Karpas-422 (cell line): Measurements from ENCODE around the gene LMO2. TPM values are rescaled to one million over a fixed set of nuclear protein-coding genes. Genes with fewer than 3 reads are reported as not detected.

Source experiments
- DNase-seq: peaks from one replicate; pipeline ENCODE4 v3.0.0-alpha.2; 2015
- H2AFZ ChIP-seq: fragments of 200-600 bp; sonication (generic); 2 replicates; pipeline ENCODE4 v1.6.1; 2014; ENCODE audit warnings: antibody characterized with exemption, low read length, mixed read lengths
- H3K27ac ChIP-seq: fragments of 200-600 bp; sonication (generic); 2 replicates; pipeline ENCODE4 v1.5.1; 2014; ENCODE audit warnings: mild to moderate bottlenecking, low read length, moderate library complexity
- H3K27me3 ChIP-seq: fragments of 200-600 bp; sonication (generic); 2 replicates; pipeline ENCODE4 v1.6.1; 2014; ENCODE audit warnings: low read length, mixed read lengths
- H3K36me3 ChIP-seq: fragments of 200-600 bp; sonication (generic); 2 replicates; pipeline ENCODE4 v1.6.1; 2014; ENCODE audit warnings: low read length, mixed read lengths; ENCODE audit not compliant: insufficient read depth
- H3K4me1 ChIP-seq: fragments of 200-600 bp; sonication (generic); 2 replicates; pipeline ENCODE4 v1.6.1; 2014; ENCODE audit warnings: mild to moderate bottlenecking, low read length, mixed read lengths
- H3K4me2 ChIP-seq: fragments of 200-600 bp; sonication (generic); 2 replicates; pipeline ENCODE4 v1.6.1; 2014; ENCODE audit warnings: low read length, low read depth, mild to moderate bottlenecking; ENCODE audit not compliant: poor library complexity, severe bottlenecking
- H3K4me3 ChIP-seq: fragments of 200-600 bp; sonication (generic); 2 replicates; pipeline ENCODE4 v1.5.1; 2014; ENCODE audit warnings: mild to moderate bottlenecking, antibody characterized with exemption, low read length, mixed read lengths
- H3K79me2 ChIP-seq: fragments of 200-600 bp; sonication (generic); 2 replicates; pipeline ENCODE4 v1.6.1; 2014; ENCODE audit warnings: mild to moderate bottlenecking, low read length, mixed read lengths
- H3K9ac ChIP-seq: fragments of 200-600 bp; sonication (generic); 2 replicates; pipeline ENCODE4 v1.6.0; 2014; ENCODE audit warnings: low read length
- H3K9me2 ChIP-seq: fragments of 200-600 bp; sonication (generic), shearing (Covaris generic); replicated peaks from 2 replicates; pipeline ENCODE4 v1.6.0; 2014; ENCODE audit warnings: mild to moderate bottlenecking, low read length, moderate library complexity; ENCODE audit not compliant: insufficient read depth
- H3K9me3 ChIP-seq: fragments of 300-700, 200-600 bp; sonication (generic); 2 replicates; pipeline ENCODE4 v1.6.1; 2014; ENCODE audit warnings: low read length, mixed read lengths
- H4K20me1 ChIP-seq: fragments of 200-600 bp; sonication (generic); 2 replicates; pipeline ENCODE4 v1.6.1; 2014; ENCODE audit warnings: mild to moderate bottlenecking, antibody characterized with exemption, low read length, low read depth; ENCODE audit not compliant: insufficient read depth
- total RNA-seq: library from RNA; depleted of rRNA; stranded (reverse); fragments of >200 nt; shearing (Covaris generic); gene quantifications from 2 replicates; pipeline ENCODE4 v1.2.3, GENCODE V29; 2014; ENCODE audit warnings: low replicate concordance

Gene LMO2
- total RNA-seq, 1 experiment from 2014 or later: 0.34 TPM

GRCh38 chr11:33889296-33889695 is 2.6 kb downstream of the LMO2 start:
- Histone ChIP-seq H3K9me2 (no peaks in the 10 kb centered on the region), H4K20me1 (no peaks in the 10 kb centered on the region; the same call in 1 of the 2 replicates), H3K27ac (no peak overlapping the region), H3K9ac (no peak overlapping the region), H3K27me3 (no peaks in the 10 kb centered on the region), H2AFZ (no peak overlapping the region), H3K79me2 (no peaks in the 10 kb centered on the region), H3K4me2 (no peak overlapping the region), H3K4me3 (no peak overlapping the region), H3K9me3 (no peaks in the 10 kb centered on the region), H3K36me3 (no peaks in the 10 kb centered on the region), H3K4me1 (peaks cover 4% of the 10 kb centered on the region; the same call in 1 of the 2 replicates)
- DNase-seq: no peak

- DNase-seq: no peak
- no peak overlapping the region for H3K9ac ChIP-seq
- H3K27me3 ChIP-seq: no peaks in the 10 kb centered on the region
- no peaks in the 10 kb centered on the region for H3K9me3 ChIP-seq
- H3K4me2 ChIP-seq: no peak overlapping the region
- H3K9me2 ChIP-seq: no peaks in the 10 kb centered on the region
- H3K36me3 ChIP-seq: no peaks in the 10 kb centered on the region
- no peaks in the 10 kb centered on the region for H4K20me1 ChIP-seq
- no peaks in the 10 kb centered on the region for H3K79me2 ChIP-seq
- H2AFZ ChIP-seq: no peak overlapping the region
- peaks cover 4% of the 10 kb centered on the region; the same call in 1 of the 2 replicates for H3K4me1 ChIP-seq
- no peak overlapping the region for H3K4me3 ChIP-seq
- no peak overlapping the region for H3K27ac ChIP-seq
Observed at GRCh38 chr11:33887886-33888285, 4.0 kb downstream of the LMO2 start.

DNA sequence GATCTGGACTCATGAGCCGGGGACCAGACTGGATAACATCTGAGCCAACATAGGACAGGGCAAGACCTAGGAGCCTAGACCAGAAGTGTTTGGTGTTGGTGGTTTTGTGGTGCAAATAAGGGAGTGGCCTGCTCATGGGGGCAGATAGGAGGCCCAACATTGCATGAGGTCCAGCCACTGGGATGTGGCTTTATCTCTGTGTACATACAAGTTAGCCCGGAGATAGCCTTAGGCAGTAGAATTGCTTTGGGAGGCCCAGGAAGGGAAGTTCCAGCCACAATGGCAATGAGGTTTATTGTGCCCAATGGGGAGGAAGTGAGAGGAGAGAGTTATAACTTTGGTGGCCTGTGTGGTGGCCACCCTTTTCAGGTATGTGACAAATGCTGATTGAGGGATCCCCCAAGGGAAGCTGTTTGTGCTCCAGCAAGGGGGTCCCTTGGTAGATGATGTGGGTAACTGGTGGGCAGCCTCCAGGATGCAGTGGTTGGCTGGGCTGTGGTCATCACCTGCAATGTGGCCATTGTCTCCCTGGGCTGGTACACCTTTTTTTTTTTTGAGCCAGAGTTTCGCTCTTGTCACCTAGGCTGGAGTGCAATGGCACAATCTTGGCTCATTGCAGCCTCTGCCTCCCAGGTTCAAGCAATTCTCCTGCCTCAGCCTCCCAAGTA is 6.4 kb downstream of the LMO2 start:
- Histone ChIP-seq H3K27me3 (no peaks in the 10 kb centered on the region), H3K36me3 (no peaks in the 10 kb centered on the region), H3K9me3 (no peaks in the 10 kb centered on the region), H3K27ac (no peak overlapping the region), H3K4me3 (no peak overlapping the region), H3K9ac (no peak overlapping the region), H3K4me1 (no peaks in the 10 kb centered on the region), H4K20me1 (0 out of 2 replicates have a peak, but pooled peaks cover 5% of the 10 kb centered on the region), H2AFZ (no peak overlapping the region), H3K9me2 (no peaks in the 10 kb centered on the region), H3K79me2 (no peaks in the 10 kb centered on the region), H3K4me2 (no peak overlapping the region)
- DNase-seq: no peak

DNA sequence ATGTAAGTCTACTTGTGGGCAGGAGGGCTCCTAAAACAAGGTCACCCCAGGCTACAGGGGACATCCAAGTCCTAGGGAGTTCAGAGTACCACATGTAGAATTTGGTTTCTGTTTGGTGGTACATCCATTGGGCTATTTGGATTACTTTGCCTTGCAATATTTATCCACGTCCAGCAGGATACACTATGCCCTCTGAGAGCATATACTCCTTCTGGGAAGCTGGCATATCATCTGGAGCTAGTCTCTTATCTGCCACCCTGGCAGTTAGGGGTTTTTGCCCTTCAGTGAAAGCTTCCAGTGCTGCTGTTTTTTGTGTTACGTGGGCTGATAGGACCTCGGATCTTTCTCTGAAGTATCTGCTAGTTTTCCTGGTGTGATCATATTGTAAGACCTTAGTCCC is 7.3 kb downstream of the LMO2 start:
- Histone ChIP-seq H3K27ac (no peak overlapping the region), H3K9me3 (no peaks in the 10 kb centered on the region), H3K4me1 (no peaks in the 10 kb centered on the region), H3K27me3 (no peaks in the 10 kb centered on the region), H2AFZ (no peak overlapping the region), H3K4me3 (no peak overlapping the region), H3K36me3 (no peaks in the 10 kb centered on the region), H3K4me2 (no peak overlapping the region), H4K20me1 (0 out of 2 replicates have a peak, but pooled peaks cover 5% of the 10 kb centered on the region), H3K9ac (no peak overlapping the region), H3K79me2 (no peaks in the 10 kb centered on the region), H3K9me2 (no peaks in the 10 kb centered on the region)
- no peak for DNase-seq

GRCh38 chr11:33884035-33884434 is 7.8 kb downstream of the LMO2 start:
- no peaks in the 10 kb centered on the region for H3K9me3 ChIP-seq
- no peaks in the 10 kb centered on the region for H3K36me3 ChIP-seq
- no peak overlapping the region for H3K9ac ChIP-seq
- no peak overlapping the region for H2AFZ ChIP-seq
- H3K79me2 ChIP-seq: no peaks in the 10 kb centered on the region
- DNase-seq: no peak
- 0 out of 2 replicates have a peak, but pooled peaks cover 5% of the 10 kb centered on the region for H4K20me1 ChIP-seq
- no peak overlapping the region for H3K4me2 ChIP-seq
- H3K4me3 ChIP-seq: no peak overlapping the region
- H3K27ac ChIP-seq: no peak overlapping the region
- H3K9me2 ChIP-seq: no peaks in the 10 kb centered on the region
- no peaks in the 10 kb centered on the region for H3K27me3 ChIP-seq
- H3K4me1 ChIP-seq: no peaks in the 10 kb centered on the region

DNA sequence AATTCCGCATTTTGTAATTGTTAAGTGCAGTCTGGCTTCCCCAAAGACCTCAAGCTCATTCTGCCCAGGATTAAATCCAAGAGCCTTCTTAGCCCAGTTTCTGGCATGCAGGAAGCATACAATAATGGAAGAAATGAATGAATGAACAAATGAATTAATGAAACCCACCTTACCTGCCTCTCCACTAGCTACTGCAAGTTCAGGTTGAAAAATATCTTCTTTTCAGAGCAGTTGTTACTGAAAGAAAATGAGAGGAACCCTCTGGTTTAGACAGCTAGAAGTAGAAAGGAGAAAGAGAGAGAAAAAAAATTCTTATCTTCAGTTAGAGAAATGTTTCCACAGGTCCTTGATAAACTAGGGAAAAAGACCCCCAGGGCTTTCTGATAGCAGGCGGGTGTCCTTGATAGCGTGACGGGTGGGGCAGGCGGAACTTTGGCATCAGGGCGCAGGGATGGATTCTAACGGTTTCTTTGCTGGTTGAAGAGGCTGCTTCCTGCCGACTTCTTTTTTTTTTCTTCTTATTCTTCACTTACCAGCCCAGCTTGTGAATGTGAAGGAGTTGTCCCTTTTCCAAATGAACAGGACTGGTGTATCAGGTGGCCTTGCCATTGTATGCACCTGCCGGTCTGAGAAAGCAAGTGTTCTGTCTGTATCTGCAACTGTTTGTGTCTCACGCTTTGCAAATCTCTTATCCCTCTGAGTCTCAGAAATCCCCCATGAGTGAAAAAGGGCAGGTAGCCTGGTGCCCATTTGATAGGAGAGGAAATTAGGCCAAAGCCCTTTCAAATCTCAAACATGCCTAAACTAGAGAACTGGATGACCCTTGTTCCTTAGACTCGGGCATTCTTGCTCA is 10.0 kb downstream of the LMO2 start:
- H3K9me3 ChIP-seq: no peaks in the 10 kb centered on the region
- H3K4me2 ChIP-seq: no peak overlapping the region
- H3K9ac ChIP-seq: no peak overlapping the region
- H2AFZ ChIP-seq: no peak overlapping the region
- no peak overlapping the region for H3K27ac ChIP-seq
- no peak for DNase-seq
- no peaks in the 10 kb centered on the region for H3K4me1 ChIP-seq
- no peaks in the 10 kb centered on the region for H3K27me3 ChIP-seq
- no peaks in the 10 kb centered on the region for H3K36me3 ChIP-seq
- no peak overlapping the region for H3K4me3 ChIP-seq
- H3K9me2 ChIP-seq: no peaks in the 10 kb centered on the region
- 0 out of 2 replicates have a peak, but pooled peaks cover 5% of the 10 kb centered on the region for H4K20me1 ChIP-seq
- no peaks in the 10 kb centered on the region for H3K79me2 ChIP-seq

DNA sequence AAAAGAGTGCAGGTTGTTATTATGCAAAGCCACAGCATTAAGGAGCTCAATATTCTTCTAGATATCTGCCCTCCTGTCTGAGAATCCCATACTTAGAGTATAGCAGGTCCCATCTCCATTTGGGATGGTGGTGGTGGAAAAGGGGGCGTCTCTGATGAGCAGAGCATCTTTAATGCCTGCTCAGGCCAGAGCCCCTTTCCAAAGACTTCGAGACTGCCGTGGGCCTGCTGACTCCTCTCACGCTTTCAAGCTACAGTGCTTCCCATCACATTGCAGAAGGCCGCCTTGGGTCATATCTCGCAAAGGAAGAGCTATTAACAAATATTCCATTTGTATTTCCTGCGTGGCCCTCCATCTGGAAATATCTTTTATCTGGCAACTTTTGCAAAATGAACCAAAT is 10.9 kb downstream of the LMO2 start:
- no peak overlapping the region for H2AFZ ChIP-seq
- no peaks in the 10 kb centered on the region for H3K4me1 ChIP-seq
- H3K27me3 ChIP-seq: no peaks in the 10 kb centered on the region
- H3K9ac ChIP-seq: no peak overlapping the region
- no peak overlapping the region for H3K4me3 ChIP-seq
- 0 out of 2 replicates have a peak, but pooled peaks cover 5% of the 10 kb centered on the region for H4K20me1 ChIP-seq
- DNase-seq: no peak
- no peaks in the 10 kb centered on the region for H3K9me2 ChIP-seq
- H3K4me2 ChIP-seq: no peak overlapping the region
- no peak overlapping the region for H3K27ac ChIP-seq
- H3K36me3 ChIP-seq: no peaks in the 10 kb centered on the region
- H3K9me3 ChIP-seq: no peaks in the 10 kb centered on the region
- H3K79me2 ChIP-seq: no peaks in the 10 kb centered on the region

DNA sequence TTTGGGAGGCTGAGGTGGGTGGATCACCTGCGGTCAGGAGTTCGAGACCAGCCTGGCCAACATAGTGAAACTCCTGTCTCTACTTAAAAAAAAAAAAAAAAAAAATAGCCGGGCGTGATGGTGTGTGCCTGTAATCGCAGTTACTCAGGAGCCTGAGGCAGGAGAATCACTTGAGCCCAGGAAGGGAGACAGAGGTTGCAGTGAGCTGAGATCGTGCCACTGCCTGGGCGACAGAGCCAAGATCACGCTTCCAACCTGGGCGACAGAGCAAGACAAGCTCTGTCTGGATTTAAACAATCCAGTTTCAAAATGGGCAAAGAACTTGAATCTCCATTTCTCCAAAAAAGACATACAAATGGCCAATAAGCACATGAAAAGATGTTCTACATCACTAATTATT is 12.5 kb downstream of the LMO2 start:
- Histone ChIP-seq H3K4me2 (no peak overlapping the region), H4K20me1 (0 out of 2 replicates have a peak, but pooled peaks cover 5% of the 10 kb centered on the region), H3K4me1 (no peaks in the 10 kb centered on the region), H2AFZ (no peak overlapping the region), H3K9me3 (no peaks in the 10 kb centered on the region), H3K27ac (no peak overlapping the region), H3K9ac (no peak overlapping the region), H3K9me2 (no peaks in the 10 kb centered on the region), H3K4me3 (no peak overlapping the region), H3K27me3 (no peaks in the 10 kb centered on the region), H3K79me2 (no peaks in the 10 kb centered on the region), H3K36me3 (no peaks in the 10 kb centered on the region)
- DNase-seq: no peak
